Esophagus muscularis mucosa (tissue), 2 donors: ENCODE measurements around the gene MAPK13.

Experiments used
- POLR2A ChIP-seq: fragments of 450-650 bp; IDR thresholded peaks from one replicate; pipeline ENCODE4 v1.6.1; 2017; ENCODE audit warnings: antibody characterized with exemption, moderate library complexity, mild to moderate bottlenecking, low read depth
- POLR2AphosphoS5 ChIP-seq, 2 donors: sonication (generic); formaldehyde crosslinking; IDR thresholded peaks; one replicate each; pipeline ENCODE4 v1.6.1; 2017; ENCODE audit warnings: antibody characterized with exemption in 2 of 2

GRCh38 chr6:36177166-36177565 is 46.9 kb downstream of the MAPK13 start:
- TF ChIP-seq POLR2A (no peak), POLR2AphosphoS5 (IDR thresholded peaks at IDR 0.05) (no peak)
